HG03196 (cell line): ENCODE measurements around the gene ERC2.

Experiments used
- ATAC-seq: cut with Tn5 transposase; IDR thresholded peaks from one replicate; pipeline ENCODE4 v1.9.1; 2021; ENCODE audit not compliant: unreplicated experiment

The ERC2 gene

GRCh38 chr3:56428667-56429066 is 39.6 kb downstream of the ERC2 start:
- no peak for ATAC-seq

- ATAC-seq, result no peak
These were observed 43.4 kb downstream of the ERC2 start for GRCh38 chr3:56424885-56425284.

DNA sequence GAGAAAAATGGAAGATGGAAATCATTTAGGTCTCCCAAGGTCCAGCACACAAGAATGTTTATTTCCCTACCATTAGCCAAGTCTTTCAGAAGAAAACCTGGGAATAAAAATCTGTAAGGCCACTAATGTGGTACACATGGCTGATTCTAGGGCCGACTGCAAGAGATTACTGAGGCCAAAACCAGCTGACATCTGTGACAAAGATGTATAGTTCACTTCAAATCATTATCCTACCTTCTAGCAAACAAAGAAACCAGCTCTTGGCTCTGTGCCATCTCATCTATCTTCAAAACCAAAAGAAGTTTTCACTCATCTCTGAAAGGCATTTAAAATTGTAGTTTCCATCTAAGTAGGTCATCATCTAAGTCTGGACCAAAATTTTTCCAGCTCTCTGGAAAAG is 43.9 kb downstream of the ERC2 start:
- no peak for ATAC-seq

DNA sequence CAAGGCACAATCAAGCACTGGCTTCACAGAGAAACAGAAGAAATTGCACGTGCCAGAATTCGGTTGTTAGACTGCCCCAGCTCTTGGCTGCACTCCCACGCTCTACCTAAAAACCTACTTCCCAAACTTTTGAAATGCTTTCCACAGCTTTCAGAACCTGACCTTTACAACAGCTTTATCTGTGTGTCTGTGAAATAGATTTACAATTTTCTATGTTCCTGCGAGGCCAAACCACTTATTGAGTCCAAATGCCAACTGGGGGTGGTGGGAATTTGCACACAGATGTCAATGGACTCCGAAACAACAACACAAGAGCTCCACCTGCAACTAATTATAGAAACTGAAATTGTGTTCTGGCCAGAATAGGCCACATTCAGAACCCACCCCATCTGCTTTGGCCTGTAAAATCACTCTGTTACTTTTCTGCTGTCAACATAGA is 44.6 kb downstream of the ERC2 start:
- no peak for ATAC-seq

GRCh38 chr3:56422316-56422715 is 46.0 kb downstream of the ERC2 start:
- ATAC-seq, result no peak

GRCh38 chr3:56421205-56421604 is 47.1 kb downstream of the ERC2 start:
- ATAC-seq, result no peak

DNA sequence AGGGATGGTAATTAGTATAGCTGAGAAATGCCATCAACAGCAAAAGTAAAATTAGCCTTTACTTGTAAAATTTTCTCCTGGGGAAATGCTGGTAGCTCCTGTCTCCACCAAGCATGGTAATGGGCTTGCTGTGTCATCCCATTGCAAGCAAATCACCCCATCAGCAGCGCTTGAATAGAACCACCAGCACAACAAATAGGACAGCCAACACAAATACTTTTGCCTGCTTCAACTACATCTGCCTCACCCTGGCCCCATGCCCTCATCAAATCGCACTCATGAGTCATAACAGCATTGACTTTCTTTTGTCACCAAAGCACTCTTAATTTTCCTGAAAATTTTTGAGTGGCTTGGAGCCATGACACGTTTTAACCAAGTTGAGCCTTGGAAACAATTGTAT is 52.6 kb downstream of the ERC2 start:
- ATAC-seq, result no peak

DNA sequence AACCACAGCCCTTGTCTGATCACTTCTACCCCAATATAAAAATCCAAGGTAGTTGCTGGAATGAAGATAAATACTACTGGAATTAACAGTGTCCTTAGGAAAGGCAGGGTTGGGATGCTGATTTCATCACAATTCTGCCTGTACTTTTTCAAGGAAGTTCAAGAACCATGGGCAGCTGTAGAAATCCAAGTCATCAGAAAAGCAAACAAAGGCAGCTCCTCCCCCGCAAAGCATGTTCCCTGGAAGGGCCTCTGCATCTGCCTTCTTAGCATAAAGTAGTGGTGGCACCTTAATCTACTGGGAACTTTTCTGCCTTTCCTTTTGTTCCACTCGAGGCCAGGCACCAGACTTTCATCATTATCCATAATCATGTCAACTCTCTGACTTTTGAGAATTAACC is 54.4 kb downstream of the ERC2 start:
- no peak for ATAC-seq

DNA sequence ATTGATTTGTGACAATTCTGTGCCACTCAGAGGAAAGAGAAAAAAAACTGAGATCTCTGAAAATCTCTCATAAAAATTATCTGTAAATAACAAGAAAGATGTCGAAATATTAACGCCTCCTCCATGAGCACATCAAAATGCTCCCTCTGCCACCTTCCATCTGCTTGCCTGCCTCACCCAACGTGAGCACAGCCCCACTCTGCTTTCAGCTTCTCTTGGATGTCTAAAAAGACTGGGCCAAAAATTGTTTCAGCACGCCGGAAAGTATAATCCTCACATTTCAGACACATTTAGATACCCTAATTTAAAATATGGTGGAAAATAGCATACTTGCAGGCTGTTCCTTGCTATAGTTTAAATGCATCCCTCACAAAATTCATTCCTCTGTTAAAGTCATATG is 57.1 kb downstream of the ERC2 start:
- ATAC-seq, result no peak

GRCh38 chr3:56410576-56410975 is 57.7 kb downstream of the ERC2 start:
- no peak for ATAC-seq

- ATAC-seq, result no peak
These were observed 58.5 kb downstream of the ERC2 start for GRCh38 chr3:56409790-56410189.

- no peak for ATAC-seq
These were observed 59.5 kb downstream of the ERC2 start for GRCh38 chr3:56408761-56409196.

- ATAC-seq, result no peak
These were observed 61.3 kb downstream of the ERC2 start for GRCh38 chr3:56406826-56407515.

- no peak for ATAC-seq
These were observed 63.4 kb downstream of the ERC2 start for GRCh38 chr3:56404884-56405283.

DNA sequence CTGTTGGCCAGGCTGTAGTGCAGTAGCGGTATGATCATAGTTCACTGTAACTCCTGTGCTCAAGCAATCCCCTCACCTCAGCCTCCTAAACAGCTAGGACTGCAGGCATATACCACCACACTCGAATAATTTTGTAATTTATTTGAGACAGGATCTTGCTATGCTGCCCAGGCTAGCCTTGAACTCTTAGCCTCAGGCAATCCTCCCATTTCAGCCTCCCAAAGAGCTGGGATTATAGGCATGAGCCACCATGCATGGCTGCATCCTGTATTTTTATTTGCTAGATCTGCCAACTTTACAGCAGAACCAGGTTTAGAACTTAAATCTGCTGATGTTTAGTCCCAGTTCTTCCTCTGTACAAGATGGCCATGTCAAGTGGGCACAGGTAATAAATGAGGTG is 69.6 kb downstream of the ERC2 start:
- no peak for ATAC-seq

DNA sequence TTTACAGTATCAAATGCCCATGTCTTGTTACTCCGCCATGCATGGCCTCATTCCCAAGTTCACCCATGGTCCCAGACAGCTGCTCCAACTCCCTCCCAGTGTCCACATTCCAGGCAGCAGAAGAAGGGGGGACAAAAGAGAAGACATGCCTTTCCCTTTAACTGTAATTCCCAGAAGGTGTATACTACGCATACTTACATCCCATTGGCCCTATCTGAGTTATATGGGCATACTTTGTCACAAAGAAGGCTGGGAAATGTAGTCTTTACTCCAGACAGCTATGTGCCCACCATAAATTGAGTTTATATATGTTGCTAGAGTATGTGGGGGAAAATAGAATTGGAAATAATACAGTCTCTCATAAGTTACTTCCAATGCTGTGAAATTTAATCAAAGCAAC is 70.5 kb downstream of the ERC2 start:
- ATAC-seq, result no peak

DNA sequence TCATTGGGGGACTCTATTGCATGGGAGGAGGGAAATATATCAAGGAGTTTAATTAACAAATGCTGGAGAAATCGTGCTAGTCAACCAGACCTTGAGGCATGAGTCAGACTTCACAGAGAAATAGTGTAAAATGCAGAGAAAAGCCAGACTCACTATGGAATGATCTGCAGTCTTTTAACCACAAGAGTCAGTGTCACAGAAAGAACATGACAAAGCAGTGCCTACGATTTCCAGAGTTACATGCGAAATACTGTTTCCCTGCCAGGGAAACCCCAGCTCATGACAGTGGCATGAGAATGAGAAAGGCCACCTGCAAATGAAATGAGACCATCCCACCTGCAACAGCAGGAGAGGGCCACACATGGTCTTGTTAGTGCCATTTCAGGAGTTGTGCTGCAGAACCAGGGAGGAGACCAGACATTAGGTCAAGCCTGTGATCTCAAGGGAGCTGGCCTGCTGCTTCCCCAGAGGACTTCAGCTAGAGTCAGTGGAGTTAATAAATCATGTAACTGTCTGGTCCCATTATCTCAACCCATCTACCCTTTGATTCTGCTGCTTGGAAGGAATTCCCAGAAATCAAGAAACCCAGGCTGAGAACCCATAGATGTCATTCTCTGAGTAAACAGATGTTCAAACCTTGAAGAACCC is 79.0 kb downstream of the ERC2 start:
- ATAC-seq, result no peak

DNA sequence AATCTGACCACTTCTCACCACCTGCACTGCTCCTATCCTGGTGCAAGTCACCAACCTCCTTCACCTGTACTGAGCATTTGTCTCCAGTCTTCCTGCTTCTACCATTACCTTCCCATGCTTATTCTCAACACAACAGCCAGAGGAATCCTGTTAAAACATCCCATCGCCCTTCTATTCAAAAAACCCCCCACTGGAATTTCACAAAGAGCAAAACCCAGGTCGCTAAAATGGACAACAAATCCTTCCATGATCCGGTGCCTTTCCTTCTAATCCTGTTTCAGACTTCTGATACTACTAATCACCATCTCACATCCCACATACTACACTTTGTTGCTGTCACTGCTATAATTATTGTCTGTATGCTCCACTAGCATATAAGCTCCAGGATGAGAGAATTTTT is 85.2 kb downstream of the ERC2 start:
- no peak for ATAC-seq

DNA sequence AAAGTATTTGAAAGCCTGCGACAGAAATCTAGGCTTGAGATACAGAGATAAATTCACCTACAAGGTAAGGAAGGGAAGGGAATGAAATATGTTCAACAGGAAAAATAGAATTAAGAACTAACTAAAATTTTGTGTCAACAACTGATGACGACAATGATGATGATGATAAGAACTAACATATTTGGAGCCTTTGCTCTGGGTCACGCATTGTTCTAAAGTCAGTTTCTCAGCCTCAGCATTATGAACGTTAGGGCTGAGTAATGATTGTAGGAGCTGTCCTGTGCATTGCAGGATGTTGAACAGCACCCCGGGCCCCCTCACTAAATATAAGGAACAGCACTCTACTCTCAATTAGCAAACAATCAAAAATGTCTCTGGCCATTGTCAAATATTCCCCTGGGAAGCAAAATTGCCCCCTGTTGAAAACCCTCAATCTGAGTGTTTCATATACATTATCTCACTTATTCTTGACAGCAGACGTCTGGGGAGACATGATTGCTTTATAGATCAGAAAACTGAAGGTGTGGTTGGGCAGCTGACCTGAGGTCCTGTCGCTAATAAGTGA is 88.5 kb downstream of the ERC2 start:
- ATAC-seq, result no peak

DNA sequence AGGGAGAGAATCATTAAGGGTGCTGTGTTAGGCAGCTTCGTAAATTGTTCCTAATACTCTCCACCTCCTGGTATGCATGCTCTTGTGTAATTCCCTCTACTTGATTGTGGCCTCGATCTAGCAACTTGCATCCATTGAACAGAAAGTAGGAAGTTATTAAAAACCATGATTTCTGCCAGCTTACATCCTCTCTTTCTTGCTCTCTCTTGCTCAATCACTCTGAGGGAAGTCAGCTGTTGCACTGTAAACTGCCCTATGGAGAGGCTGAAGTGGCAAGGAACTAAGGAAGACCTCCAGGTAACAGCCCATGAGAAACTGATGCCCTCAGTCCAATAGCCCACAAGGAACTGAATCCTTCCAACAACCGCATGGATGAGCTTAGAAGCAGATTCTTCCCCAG is 92.6 kb downstream of the ERC2 start:
- no peak for ATAC-seq

- no peak for ATAC-seq
These were observed 94.9 kb downstream of the ERC2 start for GRCh38 chr3:56373386-56373785.

DNA sequence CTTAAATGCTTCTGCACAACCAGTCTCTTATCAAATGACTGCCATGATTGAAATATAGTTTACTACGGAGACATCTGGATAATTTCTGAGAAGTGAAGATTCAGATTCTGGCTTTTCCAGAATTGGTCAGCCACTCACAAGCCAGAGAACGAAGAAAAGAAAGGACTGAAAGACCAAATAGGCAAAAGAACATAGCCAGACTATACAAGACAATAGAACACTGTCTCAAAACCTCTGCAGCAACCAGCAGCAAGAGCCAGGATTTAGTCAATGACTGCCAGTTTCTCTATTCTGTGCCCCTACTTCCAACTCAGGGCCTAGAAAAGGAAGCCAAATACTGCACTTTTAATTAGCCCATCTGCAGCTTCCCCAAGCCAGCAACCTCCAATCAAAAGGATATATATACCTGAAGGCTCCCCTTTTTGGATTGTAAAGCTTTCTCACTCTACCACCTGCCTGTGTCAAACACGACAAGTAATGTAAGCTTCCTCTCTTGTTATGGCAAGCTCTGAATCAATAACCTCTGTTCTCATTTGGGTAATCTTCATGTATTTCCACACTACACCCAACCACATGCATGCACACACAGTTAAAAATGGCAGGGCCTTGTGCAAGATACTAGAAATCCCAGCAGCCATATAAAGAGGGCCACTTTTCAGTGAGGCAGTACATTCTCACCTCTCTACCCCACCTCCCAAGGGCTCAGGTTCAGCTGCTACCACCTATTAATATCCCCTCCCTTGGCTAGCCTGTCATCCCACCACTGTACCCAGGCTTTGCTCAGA is 97.1 kb downstream of the ERC2 start:
- no peak for ATAC-seq
